Measurements from ENCODE around the gene LHX1. TPM values are rescaled to one million over a fixed set of nuclear protein-coding genes. Genes with fewer than 3 reads are reported as not detected.

Gene LHX1
- total RNA-seq, 4 donors from 2014 or later: not detected

DNA sequence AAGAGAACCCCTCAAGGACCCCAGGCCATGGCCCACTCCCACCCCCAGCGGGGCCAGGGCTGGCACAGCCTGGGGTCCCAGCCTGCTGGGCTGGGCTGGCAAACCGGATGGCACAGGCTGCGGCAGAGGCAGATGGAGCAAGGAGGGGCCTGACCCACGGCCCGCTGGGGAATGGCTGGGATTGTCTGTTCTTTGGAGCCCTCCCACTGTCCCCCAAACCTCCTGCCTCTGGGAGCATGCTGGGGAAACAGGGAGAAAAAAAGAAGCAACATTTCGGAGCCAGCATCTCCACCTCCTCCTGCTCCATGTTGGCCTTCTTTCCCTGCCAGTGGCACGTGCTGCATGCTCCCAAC, 37.1 kb upstream of the LHX1 start:
- Histone ChIP-seq H3K27me3 (peaks cover 7% of the 10 kb centered on the region), H3K27ac (no peak overlapping the region), H3K4me1 (no peaks in the 10 kb centered on the region), H3K36me3 (no peaks in the 10 kb centered on the region), H3K4me3 (no peak overlapping the region), H3K9me3 (no peaks in the 10 kb centered on the region)
- TF ChIP-seq POLR2AphosphoS5 (IDR thresholded peaks at IDR 0.05) (no peak), EP300 (IDR thresholded peaks at IDR 0.05; ENCODE audit: low read depth) (no peak), POLR2A (IDR thresholded peaks at IDR 0.05) (no peak)
- intact Hi-C loops (cut with DNase I; ENCODE audit: low total_unique reads) (no loop called here), in situ Hi-C loops (cut with MboI; ENCODE audit: low pct_ligation_motif_present in 1 of 4, low pct_unique_long_range_greater_than_20kb in 1 of 4, low sequenced_read_pairs in 3 of 4) (no loop called here)
- DNase-seq: no peak
- 62% methylated on average over 7 of the region's 7 CpGs; no CpG with 5 or more reads in 1 of the 2 donors for WGBS, 2 donors (ENCODE audit: low coverage in 1 of 2)

DNA sequence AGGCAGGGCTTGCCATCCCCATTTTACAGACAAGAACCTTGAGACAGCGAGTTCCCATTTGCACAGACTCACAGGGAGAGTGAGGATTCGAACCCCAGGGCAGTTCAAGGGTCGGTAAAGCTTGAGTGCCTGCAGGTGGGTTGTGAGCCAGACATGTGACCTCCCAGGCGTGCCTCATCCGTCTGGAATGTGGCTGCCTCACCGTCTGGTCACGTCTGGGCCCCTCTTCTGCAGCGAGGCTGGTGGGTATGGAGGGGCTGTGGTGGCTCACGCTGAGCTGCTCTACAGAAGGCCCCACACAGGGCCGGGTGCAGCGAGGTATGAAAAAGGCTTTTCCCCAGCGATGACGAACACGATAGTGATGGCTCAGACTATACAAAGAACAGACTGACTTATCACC, 35.8 kb upstream of the LHX1 start:
- Histone ChIP-seq H3K4me3 (no peak overlapping the region), H3K27me3 (peaks cover 11% of the 10 kb centered on the region), H3K9me3 (no peaks in the 10 kb centered on the region), H3K27ac (no peak overlapping the region), H3K4me1 (no peaks in the 10 kb centered on the region), H3K36me3 (no peaks in the 10 kb centered on the region)
- WGBS, 2 donors (ENCODE audit: low coverage in 1 of 2): 53% methylated on average over 14 of the region's 14 CpGs; no CpG with 5 or more reads in 1 of the 2 donors
- in situ Hi-C loops (cut with MboI; ENCODE audit: low pct_ligation_motif_present in 1 of 4, low pct_unique_long_range_greater_than_20kb in 1 of 4, low sequenced_read_pairs in 3 of 4): no loop called here
- no peak for DNase-seq
- intact Hi-C loops (cut with DNase I; ENCODE audit: low total_unique reads): no loop called here
- TF ChIP-seq CTCF (IDR thresholded peaks at IDR 0.05): no peak

DNA sequence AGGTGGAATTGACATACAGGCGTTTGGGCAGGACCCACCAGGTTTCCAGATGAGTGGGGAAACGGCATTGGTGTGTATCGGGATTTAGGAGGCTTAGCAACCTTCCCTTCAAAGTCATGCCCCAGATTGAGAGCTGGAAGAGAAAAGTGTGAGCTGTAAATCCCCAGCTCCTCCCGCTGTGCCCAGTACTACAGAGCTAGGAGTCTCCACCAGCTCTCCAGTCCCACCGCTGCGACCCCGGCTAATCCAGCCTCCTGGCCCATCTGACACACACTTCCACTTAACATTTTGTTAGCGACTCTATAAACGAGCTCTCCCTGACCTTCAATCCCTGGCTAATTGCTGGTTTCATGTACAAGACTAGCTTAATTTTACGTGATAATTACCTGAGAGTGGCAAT, 29.9 kb upstream of the LHX1 start:
- Histone ChIP-seq H3K9me3 (no peaks in the 10 kb centered on the region), H3K27ac (no peak overlapping the region), H3K36me3 (no peaks in the 10 kb centered on the region), H3K27me3 (peaks cover 52% of the 10 kb centered on the region), H3K4me1 (no peaks in the 10 kb centered on the region), H3K4me3 (no peak overlapping the region)
- no peak for TF ChIP-seq CTCF (IDR thresholded peaks at IDR 0.05)
- TF ChIP-seq EP300 (IDR thresholded peaks at IDR 0.05; ENCODE audit: low read depth): no peak
- no peak for TF ChIP-seq POLR2A (IDR thresholded peaks at IDR 0.05)
- no peak for TF ChIP-seq POLR2AphosphoS5 (IDR thresholded peaks at IDR 0.05)
- DNase-seq: no peak
- intact Hi-C loops (cut with DNase I; ENCODE audit: low total_unique reads) (no loop called here), in situ Hi-C loops (cut with MboI; ENCODE audit: low pct_ligation_motif_present in 1 of 4, low pct_unique_long_range_greater_than_20kb in 1 of 4, low sequenced_read_pairs in 3 of 4) (no loop called here)
- WGBS, 2 donors (ENCODE audit: low coverage in 1 of 2): 38 to 57% methylated on average over 3 to 10 of the region's 10 CpGs

- intact Hi-C loops (cut with DNase I; ENCODE audit: low total_unique reads) (no loop called here), in situ Hi-C loops (cut with MboI; ENCODE audit: low pct_ligation_motif_present in 1 of 4, low pct_unique_long_range_greater_than_20kb in 1 of 4, low sequenced_read_pairs in 3 of 4) (no loop called here)
- WGBS, 2 donors (ENCODE audit: low coverage in 1 of 2): 77% methylated on average over 5 of the region's 5 CpGs; no CpG with 5 or more reads in 1 of the 2 donors
- H3K27ac ChIP-seq: no peak overlapping the region
- H3K27me3 ChIP-seq: peaks cover 59% of the 10 kb centered on the region
- no peak overlapping the region for H3K4me3 ChIP-seq
- DNase-seq: no peak
- H3K36me3 ChIP-seq: no peaks in the 10 kb centered on the region
- H3K4me1 ChIP-seq: no peaks in the 10 kb centered on the region
- TF ChIP-seq EP300 (IDR thresholded peaks at IDR 0.05; ENCODE audit: low read depth) (no peak), CTCF (IDR thresholded peaks at IDR 0.05) (no peak), POLR2AphosphoS5 (IDR thresholded peaks at IDR 0.05) (no peak), POLR2A (IDR thresholded peaks at IDR 0.05) (no peak)
- H3K9me3 ChIP-seq: no peaks in the 10 kb centered on the region
Observed at GRCh38 chr17:36910513-36910912, 26.8 kb upstream of the LHX1 start.

DNA sequence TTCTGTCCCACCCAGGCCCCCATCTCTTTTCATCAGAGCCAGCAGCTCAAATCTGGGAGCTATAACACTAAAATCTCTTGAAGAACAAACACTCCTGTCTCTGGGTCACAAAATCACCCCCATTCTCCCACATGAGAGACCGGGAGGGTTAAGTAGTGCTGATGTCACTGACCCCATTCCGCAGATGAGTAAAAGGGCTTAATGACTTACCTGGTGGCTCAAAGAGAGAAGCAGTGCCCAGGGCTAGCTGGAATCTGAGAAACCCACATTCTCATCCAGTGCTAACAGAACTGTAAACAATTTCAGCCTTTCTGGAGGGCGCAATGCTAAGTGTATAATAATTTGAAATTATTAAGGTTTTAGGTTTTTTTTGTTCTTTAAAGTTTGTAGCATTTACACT, 26.3 kb upstream of the LHX1 start:
- no peaks in the 10 kb centered on the region for H3K9me3 ChIP-seq
- H3K4me1 ChIP-seq: no peaks in the 10 kb centered on the region
- H3K27me3 ChIP-seq: peaks cover 59% of the 10 kb centered on the region
- 59 to 63% methylated on average over 2 to 3 of the region's 3 CpGs for WGBS, 2 donors (ENCODE audit: low coverage in 1 of 2)
- TF ChIP-seq CTCF (IDR thresholded peaks at IDR 0.05) (no peak), EP300 (IDR thresholded peaks at IDR 0.05; ENCODE audit: low read depth) (no peak), POLR2AphosphoS5 (IDR thresholded peaks at IDR 0.05) (no peak), POLR2A (IDR thresholded peaks at IDR 0.05) (no peak)
- intact Hi-C loops (cut with DNase I; ENCODE audit: low total_unique reads) (no loop called here), in situ Hi-C loops (cut with MboI; ENCODE audit: low pct_ligation_motif_present in 1 of 4, low pct_unique_long_range_greater_than_20kb in 1 of 4, low sequenced_read_pairs in 3 of 4) (no loop called here)
- no peak overlapping the region for H3K4me3 ChIP-seq
- DNase-seq: no peak
- no peaks in the 10 kb centered on the region for H3K36me3 ChIP-seq
- no peak overlapping the region for H3K27ac ChIP-seq
